Tibial artery (tissue), 4 donors: ENCODE measurements around the gene OR2AJ1.

ENCODE experiments used
- DNase-seq, 2 donors: peaks; one replicate each; pipeline ENCODE4 v3.0.0-alpha.2; 2019
- H3K27ac ChIP-seq, 2 donors: fragments of 200-600 bp; sonication (generic) in 1 of 2; 1 replicate in 1 of 2; 2 replicates in 1 of 2; pipeline ENCODE4 v1.5.1; 2018 to 2019; ENCODE audit warnings: mild to moderate bottlenecking in 1 of 2
- H3K27me3 ChIP-seq, 2 donors: fragments of 200-600 bp; sonication (generic) in 1 of 2; one replicate each; pipeline versions ENCODE4 v1.5.1 to v1.6.0; 2016 to 2019
- H3K36me3 ChIP-seq, 3 donors: fragments of 200-600 bp; sonication (generic) in 2 of 3; one replicate each; pipeline ENCODE4 v1.5.1; 2016 to 2019; ENCODE audit warnings: mild to moderate bottlenecking in 2 of 3
- H3K4me1 ChIP-seq, 4 donors: fragments of 200-600 bp; sonication (generic) in 2 of 4; 1 replicate in 3 of 4; 2 replicates in 1 of 4; pipeline ENCODE4 v1.5.1; 2016 to 2019
- H3K4me3 ChIP-seq, 2 donors: fragments of 200-600 bp; sonication (generic) in 1 of 2; 1 replicate in 1 of 2; 2 replicates in 1 of 2; pipeline ENCODE4 v1.5.1; 2018 to 2019; ENCODE audit warnings: mild to moderate bottlenecking in 2 of 2
- H3K9me3 ChIP-seq, 3 donors: fragments of 200-600 bp; sonication (generic) in 1 of 3; one replicate each; pipeline ENCODE4 v1.5.1; 2016 to 2019
- intact Hi-C: fragments of 100-400 bp; cut with DNase I; formaldehyde crosslinking; loops from one replicate; pipeline ENCODE4 v1.15.0; 2023; ENCODE audit warnings: low total_unique reads
- TF ChIP-seq, protein P1 (sequence below), 2 experiments: fragments of 200-600 bp in 1 of 2; fragments of 450-650 bp in 1 of 2; IDR thresholded peaks; one replicate each; pipeline ENCODE4 v1.5.1; 2017 to 2019; ENCODE audit warnings: antibody characterized with exemption in 2 of 2, mild to moderate bottlenecking in 1 of 2, moderate library complexity in 1 of 2

OR2AJ1 gene

DNA sequence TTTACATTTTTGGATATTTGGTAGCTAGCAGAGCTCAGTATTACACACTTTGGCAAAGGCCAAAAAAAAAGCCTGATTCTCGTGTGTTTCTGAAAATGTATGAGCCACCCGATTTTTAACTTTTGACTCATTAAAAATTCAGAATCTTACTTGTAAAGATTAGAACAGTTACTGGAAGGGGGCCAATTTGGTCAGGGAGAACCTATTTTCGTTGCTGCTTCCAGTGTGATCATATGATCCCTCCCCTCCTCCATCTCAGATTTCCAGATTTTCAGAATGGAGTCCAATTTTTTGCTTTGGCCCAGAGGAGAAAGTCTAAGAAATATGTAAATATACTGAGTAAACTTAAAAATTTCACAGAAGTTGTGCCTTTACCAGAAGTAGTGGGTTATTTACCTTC, 37.1 kb downstream of the OR2AJ1 start:
- Histone ChIP-seq H3K27ac (no peak overlapping the region), H3K27me3 (no peaks in the 10 kb centered on the region), H3K4me1 (no peaks in the 10 kb centered on the region), H3K36me3 (no peaks in the 10 kb centered on the region), H3K9me3 (no peaks in the 10 kb centered on the region), H3K4me3 (no peak overlapping the region)
- no peak for DNase-seq
- TF ChIP-seq, protein P1, sequence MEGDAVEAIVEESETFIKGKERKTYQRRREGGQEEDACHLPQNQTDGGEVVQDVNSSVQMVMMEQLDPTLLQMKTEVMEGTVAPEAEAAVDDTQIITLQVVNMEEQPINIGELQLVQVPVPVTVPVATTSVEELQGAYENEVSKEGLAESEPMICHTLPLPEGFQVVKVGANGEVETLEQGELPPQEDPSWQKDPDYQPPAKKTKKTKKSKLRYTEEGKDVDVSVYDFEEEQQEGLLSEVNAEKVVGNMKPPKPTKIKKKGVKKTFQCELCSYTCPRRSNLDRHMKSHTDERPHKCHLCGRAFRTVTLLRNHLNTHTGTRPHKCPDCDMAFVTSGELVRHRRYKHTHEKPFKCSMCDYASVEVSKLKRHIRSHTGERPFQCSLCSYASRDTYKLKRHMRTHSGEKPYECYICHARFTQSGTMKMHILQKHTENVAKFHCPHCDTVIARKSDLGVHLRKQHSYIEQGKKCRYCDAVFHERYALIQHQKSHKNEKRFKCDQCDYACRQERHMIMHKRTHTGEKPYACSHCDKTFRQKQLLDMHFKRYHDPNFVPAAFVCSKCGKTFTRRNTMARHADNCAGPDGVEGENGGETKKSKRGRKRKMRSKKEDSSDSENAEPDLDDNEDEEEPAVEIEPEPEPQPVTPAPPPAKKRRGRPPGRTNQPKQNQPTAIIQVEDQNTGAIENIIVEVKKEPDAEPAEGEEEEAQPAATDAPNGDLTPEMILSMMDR (IDR thresholded peaks at IDR 0.05) = no peak
- intact Hi-C loops = no loop called here

DNA sequence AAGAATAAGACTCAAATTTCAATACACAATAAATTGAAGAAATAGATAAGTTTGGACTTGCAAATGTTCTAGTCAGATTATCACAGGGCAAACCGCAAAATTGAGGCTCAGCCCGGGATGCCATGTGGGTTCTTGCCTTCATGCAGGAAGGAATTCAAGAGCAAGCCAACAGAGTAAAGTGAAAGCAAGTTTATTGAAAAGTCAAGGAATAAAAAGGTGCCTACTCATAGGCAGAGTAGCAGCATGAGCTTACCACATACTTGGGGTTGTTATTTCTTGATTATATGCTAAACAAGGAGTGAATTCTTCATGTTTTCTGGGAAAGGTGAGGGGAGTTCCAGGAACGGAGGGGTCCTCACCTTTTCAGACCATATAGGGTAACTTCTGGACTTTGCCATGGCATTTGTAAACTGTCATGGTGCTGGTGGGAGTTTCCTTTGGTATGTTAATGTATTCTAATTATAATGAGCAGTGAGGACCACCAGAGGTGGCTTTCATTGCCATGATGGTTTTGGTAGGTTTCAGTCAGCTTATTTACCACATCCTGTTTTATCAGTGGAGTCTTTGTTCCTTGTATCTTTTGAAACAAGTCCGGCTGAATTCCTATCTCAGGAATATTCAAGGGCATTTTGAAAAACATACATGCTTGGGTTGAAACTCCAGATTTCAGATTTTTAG, 38.4 kb downstream of the OR2AJ1 start:
- Histone ChIP-seq H3K4me3 (no peak overlapping the region), H3K27ac (no peak overlapping the region), H3K9me3 (no peaks in the 10 kb centered on the region), H3K36me3 (no peaks in the 10 kb centered on the region), H3K27me3 (no peaks in the 10 kb centered on the region), H3K4me1 (no peaks in the 10 kb centered on the region)
- TF ChIP-seq, protein P1 (IDR thresholded peaks at IDR 0.05) = no peak
- DNase-seq = no peak
- intact Hi-C loops = no loop called here

DNA sequence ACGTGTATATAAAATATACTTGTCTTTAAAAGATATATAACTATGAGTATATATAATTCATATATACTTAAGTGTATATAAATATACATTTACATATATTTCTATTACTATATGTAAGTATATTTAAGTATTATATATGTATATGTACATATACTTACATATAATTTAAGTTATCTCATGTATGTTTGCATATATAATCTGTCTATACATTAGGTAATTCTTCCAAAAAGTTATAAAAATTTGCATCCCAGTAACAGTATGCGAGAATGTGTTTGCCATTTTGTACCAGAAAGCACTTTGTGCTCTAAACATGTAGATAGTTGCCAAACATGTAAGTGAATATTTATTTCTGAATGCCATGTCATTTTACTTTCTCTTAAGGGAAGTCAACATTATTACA, 40.2 kb downstream of the OR2AJ1 start, which contains the start of gene OR2AK2:
TSS of gene OR2AK2 (plus strand) at position 301 of the 400 bp plus-strand sequence. CDS start 144 bp downstream, outside the sequence.
- Histone ChIP-seq H3K36me3 (no peaks in the 10 kb centered on the region), H3K27ac (no peak within 1 kb of the TSS), H3K4me1 (no peaks in the 10 kb centered on the region), H3K9me3 (no peaks in the 10 kb centered on the region), H3K4me3 (no peak within 1 kb of the TSS), H3K27me3 (no peaks in the 10 kb centered on the region)
- DNase-seq = no peak
- TF ChIP-seq, protein P1 (IDR thresholded peaks at IDR 0.05) = no peak
- intact Hi-C loops = no loop called here

DNA sequence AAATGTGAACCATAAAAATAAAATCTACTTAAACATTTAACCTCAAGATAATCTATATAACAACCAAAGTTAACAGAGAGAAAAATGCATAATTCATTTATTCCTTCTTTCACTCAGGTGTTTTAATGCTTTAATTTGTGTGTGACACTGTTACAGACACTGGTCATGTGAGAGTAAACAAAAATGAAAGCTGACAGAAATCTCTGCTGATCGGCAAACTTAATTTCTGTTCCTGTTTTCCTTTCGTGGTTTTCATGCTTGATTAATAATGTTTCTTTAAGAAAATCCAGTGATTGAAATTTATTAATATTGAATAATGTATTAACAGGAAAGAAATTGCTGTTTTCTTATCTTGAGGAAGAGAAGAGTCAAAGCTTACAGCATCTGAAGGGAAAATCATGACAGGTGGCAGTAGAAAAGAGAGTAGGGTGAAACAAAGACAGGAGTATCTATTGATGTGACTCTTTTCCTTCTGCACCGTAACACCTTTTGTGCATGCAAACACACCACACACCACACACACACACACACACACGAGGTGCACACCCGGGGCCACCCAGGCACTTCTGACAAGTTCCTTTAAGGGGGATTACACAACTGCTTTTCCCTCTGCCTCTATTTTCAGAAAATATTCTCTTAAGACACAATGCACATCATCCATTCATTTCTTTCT, 42.0 kb downstream of the OR2AJ1 start:
- H3K27me3 ChIP-seq = no peaks in the 10 kb centered on the region
- no peak overlapping the region for H3K4me3 ChIP-seq
- TF ChIP-seq, protein P1 (IDR thresholded peaks at IDR 0.05) = no peak
- H3K36me3 ChIP-seq = no peaks in the 10 kb centered on the region
- no peaks in the 10 kb centered on the region for H3K4me1 ChIP-seq
- H3K9me3 ChIP-seq = no peaks in the 10 kb centered on the region
- no peak overlapping the region for H3K27ac ChIP-seq
- intact Hi-C loops = no loop called here
- no peak for DNase-seq
